ENCODE data around the gene OSBP2.

OSBP2 gene

GRCh38 chr22:30785527-30785926 lies 90.9 kb downstream of the OSBP2 start:
- in situ Hi-C loops (cut with HindIII; ENCODE audit: low sequenced_read_pairs) = no loop called here
- TF ChIP-seq CTCF (IDR thresholded peaks at IDR 0.05; ENCODE audit: low read depth, low read length) = no peak

GRCh38 chr22:30790366-30790765 lies 95.7 kb downstream of the OSBP2 start:
- TF ChIP-seq CTCF (IDR thresholded peaks at IDR 0.05; ENCODE audit: low read depth, low read length) = no peak
- H3K4me3 ChIP-seq (ENCODE audit: low read depth, low read length) = no peak overlapping the region
- in situ Hi-C loops (cut with HindIII; ENCODE audit: low sequenced_read_pairs) = no loop called here

More at GRCh38 chr22:30785527-30785926, 90.9 kb downstream of the OSBP2 start:
- no peak overlapping the region for H3K4me3 ChIP-seq (ENCODE audit: low read depth, low read length)
- no peak for DNase-seq (ENCODE audit: low read depth, low spot score)

GRCh38 chr22:30792456-30792855 lies 97.8 kb downstream of the OSBP2 start:
- no peak for TF ChIP-seq CTCF (IDR thresholded peaks at IDR 0.05; ENCODE audit: low read depth, low read length)
- in situ Hi-C loops (cut with HindIII; ENCODE audit: low sequenced_read_pairs) = no loop called here
- H3K4me3 ChIP-seq (ENCODE audit: low read depth, low read length) = no peak overlapping the region
- DNase-seq (ENCODE audit: low read depth, low spot score) = no peak

More at GRCh38 chr22:30790366-30790765, 95.7 kb downstream of the OSBP2 start:
- DNase-seq (ENCODE audit: low read depth, low spot score) = no peak

GRCh38 chr22:30795118-30795517 lies 100.4 kb downstream of the OSBP2 start:
- no peak overlapping the region for H3K4me3 ChIP-seq (ENCODE audit: low read depth, low read length)
- in situ Hi-C loops (cut with HindIII; ENCODE audit: low sequenced_read_pairs) = no loop called here
- TF ChIP-seq CTCF (IDR thresholded peaks at IDR 0.05; ENCODE audit: low read depth, low read length) = no peak
- no peak for DNase-seq (ENCODE audit: low read depth, low spot score)

- H3K4me3 ChIP-seq (ENCODE audit: low read depth, low read length) = no peak overlapping the region
- in situ Hi-C loops (cut with HindIII; ENCODE audit: low sequenced_read_pairs) = no loop called here
- no peak for TF ChIP-seq CTCF (IDR thresholded peaks at IDR 0.05; ENCODE audit: low read depth, low read length)
- no peak for DNase-seq (ENCODE audit: low read depth, low spot score)
These were observed 107.0 kb downstream of the OSBP2 start for GRCh38 chr22:30801695-30802094.

- in situ Hi-C loops (cut with HindIII; ENCODE audit: low sequenced_read_pairs) = no loop called here
- DNase-seq (ENCODE audit: low read depth, low spot score) = peak; percentile 94
- TF ChIP-seq CTCF (IDR thresholded peaks at IDR 0.05; ENCODE audit: low read depth, low read length) = peak; percentile 18
- peak overlapping the region; percentile 21 for H3K4me3 ChIP-seq (ENCODE audit: low read depth, low read length)
These were observed 107.8 kb downstream of the OSBP2 start for GRCh38 chr22:30802202-30803166.
